HEK293 (cell line): ENCODE data around the gene SMTNL2.

Experiments used
- CTCF ChIA-PET: fragments of 350-600 bp; formaldehyde crosslinking; extraction: SDS; loops from one replicate; lab custom pipeline; 2021; ENCODE audit warnings: antibody characterized with exemption; lab: Yijun Ruan, JAX
- POLR2A ChIA-PET: fragments of 300-600 bp; formaldehyde crosslinking; extraction: SDS; loops from one replicate; lab custom pipeline; 2020; ENCODE audit warnings: antibody characterized with exemption, inconsistent platforms; lab: Yijun Ruan, JAX
- H3K27ac ChIP-seq: fragments of 200-500 bp; sonication (Bioruptor generic); 2 replicates; pipeline ENCODE4 v1.5.1; 2014; ENCODE audit warnings: low read depth, low read length, control low read depth, inconsistent platforms; ENCODE audit errors: extremely low read depth
- H3K36me3 ChIP-seq, 2 experiments: fragments of 200-500 bp in 1 of 2; sonication (Bioruptor generic) in 1 of 2; 1 replicate in 1 of 2; 2 replicates in 1 of 2; pipeline ENCODE4 v1.5.1; 2014 to 2017; ENCODE audit warnings: inconsistent platforms in 2 of 2, low read length in 2 of 2; ENCODE audit not compliant: control insufficient read depth in 2 of 2, insufficient read depth in 1 of 2
- H3K4me1 ChIP-seq: fragments of 200-500 bp; sonication (Bioruptor generic); 2 replicates; pipeline ENCODE4 v1.5.1; 2014; ENCODE audit warnings: mild to moderate bottlenecking, low read length, inconsistent platforms; ENCODE audit not compliant: control insufficient read depth, insufficient read depth
- H3K4me3 ChIP-seq: 2 replicates; pipeline ENCODE4 v1.5.1; 2011; ENCODE audit warnings: low read depth, mild to moderate bottlenecking, control low read depth, low read length, moderate library complexity
- H3K9me3 ChIP-seq: fragments of 200-500 bp; sonication (Bioruptor generic); 2 replicates; pipeline ENCODE4 v1.5.1; 2014; ENCODE audit warnings: low read depth, low read length, inconsistent platforms; ENCODE audit not compliant: control insufficient read depth, insufficient read depth
- KLF17 ChIP-seq: fragments of 450-650 bp; formaldehyde crosslinking; IDR thresholded peaks from 2 replicates; pipeline ENCODE4 v1.5.1; 2016; ENCODE audit warnings: missing biosample characterization, missing genetic modification characterization
- KLF7 ChIP-seq: fragments of 450-650 bp; formaldehyde crosslinking; IDR thresholded peaks from 2 replicates; pipeline ENCODE4 v1.5.1; 2016; ENCODE audit warnings: missing biosample characterization, missing genetic modification characterization, borderline replicate concordance
- SCRT1 ChIP-seq: fragments of 450-650 bp; formaldehyde crosslinking; IDR thresholded peaks from 2 replicates; pipeline ENCODE4 v1.5.1; 2016; ENCODE audit warnings: missing biosample characterization, missing genetic modification characterization, borderline replicate concordance
- ZBTB1 ChIP-seq: fragments of 450-650 bp; formaldehyde crosslinking; IDR thresholded peaks from 2 replicates; pipeline ENCODE4 v1.5.1; 2016; ENCODE audit warnings: missing biosample characterization, missing genetic modification characterization
- ZBTB49 ChIP-seq: fragments of 450-650 bp; formaldehyde crosslinking; IDR thresholded peaks from 2 replicates; pipeline ENCODE4 v1.5.1; 2016; ENCODE audit warnings: missing biosample characterization, missing genetic modification characterization, low read depth
- ZNF121 ChIP-seq: fragments of 450-650 bp; formaldehyde crosslinking; IDR thresholded peaks from 2 replicates; pipeline ENCODE4 v1.5.1; 2016; ENCODE audit warnings: missing biosample characterization, missing genetic modification characterization
- ZNF132 ChIP-seq: fragments of 450-650 bp; formaldehyde crosslinking; IDR thresholded peaks from 2 replicates; pipeline ENCODE4 v1.5.1; 2017; ENCODE audit warnings: missing biosample characterization, missing genetic modification characterization, borderline replicate concordance
- ZNF146 ChIP-seq: fragments of 450-650 bp; formaldehyde crosslinking; IDR thresholded peaks from 2 replicates; pipeline ENCODE4 v1.5.1; 2016; ENCODE audit warnings: missing biosample characterization, missing genetic modification characterization
- ZNF280D ChIP-seq: fragments of 450-650 bp; formaldehyde crosslinking; IDR thresholded peaks from 2 replicates; pipeline ENCODE4 v1.5.1; 2016; ENCODE audit warnings: missing biosample characterization, missing genetic modification characterization
- ZNF513 ChIP-seq: fragments of 450-650 bp; IDR thresholded peaks from 2 replicates; pipeline ENCODE4 v1.5.1; 2018; ENCODE audit warnings: missing biosample characterization, missing genetic modification characterization
- ZNF529 ChIP-seq: fragments of 450-650 bp; formaldehyde crosslinking; IDR thresholded peaks from 2 replicates; pipeline ENCODE4 v1.5.1; 2017; ENCODE audit warnings: missing genetic modification characterization, missing biosample characterization; ENCODE audit not compliant: insufficient replicate concordance
- ZNF580 ChIP-seq: fragments of 450-650 bp; formaldehyde crosslinking; IDR thresholded peaks from 2 replicates; pipeline ENCODE4 v1.5.1; 2016; ENCODE audit warnings: missing biosample characterization, missing genetic modification characterization
- ZNF645 ChIP-seq: fragments of 450-650 bp; formaldehyde crosslinking; IDR thresholded peaks from 2 replicates; pipeline ENCODE4; 2016; ENCODE audit warnings: missing biosample characterization, missing genetic modification characterization
- ZSCAN4 ChIP-seq: fragments of 450-650 bp; formaldehyde crosslinking; IDR thresholded peaks from 2 replicates; pipeline ENCODE4 v1.5.1; 2017; ENCODE audit warnings: missing biosample characterization, missing genetic modification characterization

The SMTNL2 gene

GRCh38 chr17:4632581-4632920 lies 48.2 kb downstream of the SMTNL2 start:
- POLR2A ChIA-PET, result no interaction called here
- TF ChIP-seq ZBTB1 (tag by site-specific recombination), result no peak
- no peak for TF ChIP-seq ZBTB49
- no peak for TF ChIP-seq ZNF645
- no peak for TF ChIP-seq ZNF132
- no peak for TF ChIP-seq ZNF121 (tag by site-specific recombination)
- TF ChIP-seq ZNF513 (tag by site-specific recombination), result no peak
- no peak for TF ChIP-seq ZSCAN4
- TF ChIP-seq SCRT1 (tag by site-specific recombination), result no peak
- no peak for TF ChIP-seq ZNF529 (tag by site-specific recombination)
- no peak for TF ChIP-seq KLF17 (tag by site-specific recombination)
- TF ChIP-seq, all 188 proteins: peak for 0
- CTCF ChIA-PET, result interaction anchor here (0.6 to 5.6 kb wide), 6 partner anchors 38 to 271 kb away, joined by 3 to 44 read pairs (median 6); partner anchors contain the start of gene CHRNE
- H3K9me3 ChIP-seq, result no peaks in the 10 kb centered on the region
- H3K27ac ChIP-seq, result no peak overlapping the region
- H3K36me3 ChIP-seq, result no peaks in the 10 kb centered on the region
- H3K4me3 ChIP-seq, result no peak overlapping the region
- no peaks in the 10 kb centered on the region for H3K4me1 ChIP-seq

- ChIA-PET POLR2A (no interaction called here), CTCF (interaction anchor here (1.5 to 5.6 kb wide), 3 partner anchors 9 to 270 kb away, joined by 3 to 44 read pairs (median 5); partner anchors contain the start of gene CHRNE)
- H3K4me3 ChIP-seq, result no peak overlapping the region
- no peaks in the 10 kb centered on the region for H3K36me3 ChIP-seq
- H3K4me1 ChIP-seq, result no peaks in the 10 kb centered on the region
- peak; percentile 88 for TF ChIP-seq ZNF280D (tag by site-specific recombination)
- no peak for TF ChIP-seq KLF7 (tag by site-specific recombination)
- peak; percentile 100 for TF ChIP-seq ZNF146 (tag by site-specific recombination)
- TF ChIP-seq ZNF580 (tag by site-specific recombination), result peak; percentile 90
- H3K9me3 ChIP-seq, result no peaks in the 10 kb centered on the region
- H3K27ac ChIP-seq, result no peak overlapping the region
Observed at GRCh38 chr17:4633643-4634042, 49.3 kb downstream of the SMTNL2 start.
